Liver (tissue), 9 donors: ENCODE measurements around the gene FAM9C. TPM values are rescaled to one million over a fixed set of nuclear protein-coding genes. Genes with fewer than 3 reads are reported as not detected.
"Not testable (repeated sequence)": the region's sequence is repeated elsewhere in the genome, so short reads cannot be mapped to it uniquely, and the experiment has no call there.

Experiments
- DNase-seq: peaks from one replicate; pipeline ENCODE4 v3.0.0-alpha.2; 2017; ENCODE audit warnings: low spot score
- H3K27ac ChIP-seq, 2 donors: one replicate each; pipeline ENCODE4 v1.7.0; 2013; ENCODE audit warnings: inconsistent platforms in 2 of 2, low read length in 2 of 2, control low read depth in 1 of 2, low read depth in 1 of 2, mild to moderate bottlenecking in 1 of 2
- H3K27me3 ChIP-seq, 4 donors: one replicate each; pipeline versions ENCODE4 v1.6.1 to v1.7.0; 2013; ENCODE audit warnings: low read length in 3 of 4, inconsistent platforms in 1 of 4, mild to moderate bottlenecking in 1 of 4, moderate library complexity in 1 of 4; ENCODE audit not compliant: control insufficient read depth in 4 of 4, insufficient read depth in 4 of 4
- H3K36me3 ChIP-seq, 4 donors: one replicate each; pipeline versions ENCODE4 v1.6.1 to v1.7.0; 2013; ENCODE audit warnings: low read length in 3 of 4, mild to moderate bottlenecking in 3 of 4, low read depth in 1 of 4, moderate library complexity in 1 of 4; ENCODE audit not compliant: control insufficient read depth in 4 of 4, insufficient read depth in 3 of 4
- H3K4me1 ChIP-seq, 4 donors: one replicate each; pipeline versions ENCODE4 v1.6.1 to v1.7.0; 2013; ENCODE audit warnings: low read length in 3 of 4, mild to moderate bottlenecking in 3 of 4, moderate library complexity in 1 of 4; ENCODE audit not compliant: control insufficient read depth in 4 of 4, insufficient read depth in 4 of 4
- H3K4me3 ChIP-seq, 3 donors: one replicate each; pipeline versions ENCODE4 v1.6.1 to v1.7.0; 2013; ENCODE audit warnings: low read length in 3 of 3, control low read depth in 1 of 3, low read depth in 1 of 3, mild to moderate bottlenecking in 1 of 3
- H3K9ac ChIP-seq, 2 donors: one replicate each; pipeline ENCODE4 v1.7.0; 2013; ENCODE audit warnings: low read length in 2 of 2, mild to moderate bottlenecking in 2 of 2, moderate library complexity in 2 of 2, control low read depth in 1 of 2, low read depth in 1 of 2
- H3K9me3 ChIP-seq, 4 donors: one replicate each; pipeline versions ENCODE4 v1.6.1 to v1.7.0; 2013; ENCODE audit warnings: low read length in 3 of 4; ENCODE audit not compliant: control insufficient read depth in 4 of 4
- CTCF ChIP-seq: fragments of 150-350 bp; IDR thresholded peaks from 2 replicates; pipeline ENCODE4 v1.5.1; 2017; ENCODE audit warnings: improper control_type of control experiment, low read depth, low read length; ENCODE audit not compliant: missing input control
- EGR1 ChIP-seq, 2 donors: IDR thresholded peaks; 2 replicates each; pipeline ENCODE4 v1.6.1; 2016 to 2018; ENCODE audit warnings: antibody characterized with exemption in 2 of 2, low read depth in 2 of 2
- FOXA1 ChIP-seq: IDR thresholded peaks from 2 replicates; pipeline ENCODE4 v1.6.1; 2016; ENCODE audit warnings: antibody characterized with exemption
- GABPA ChIP-seq, 2 donors: IDR thresholded peaks in 1 of 2; conservative IDR thresholded peaks in 1 of 2; 2 replicates each; pipeline ENCODE4 v1.6.1; 2016; ENCODE audit warnings: antibody characterized with exemption in 2 of 2, mild to moderate bottlenecking in 1 of 2, moderate library complexity in 1 of 2
- HNF4A ChIP-seq, 2 donors: conservative IDR thresholded peaks; 2 replicates each; pipeline ENCODE4 v1.6.1; 2016; ENCODE audit warnings: antibody characterized with exemption in 2 of 2, mild to moderate bottlenecking in 2 of 2
- HNF4G ChIP-seq: IDR thresholded peaks from 2 replicates; pipeline ENCODE4 v1.6.1; 2016; ENCODE audit warnings: antibody characterized with exemption
- JUND ChIP-seq, 2 donors: IDR thresholded peaks; 2 replicates each; pipeline ENCODE4 v1.6.1; 2016; ENCODE audit warnings: antibody characterized with exemption in 2 of 2
- NR2F2 ChIP-seq: IDR thresholded peaks from 2 replicates; pipeline ENCODE4 v1.6.1; 2016; ENCODE audit warnings: antibody characterized with exemption
- RAD21 ChIP-seq, 2 donors: IDR thresholded peaks; 2 replicates each; pipeline ENCODE4 v1.6.1; 2016; ENCODE audit warnings: antibody characterized with exemption in 2 of 2, mild to moderate bottlenecking in 2 of 2
- REST ChIP-seq: IDR thresholded peaks from 2 replicates; pipeline ENCODE4 v1.6.1; 2016; ENCODE audit warnings: antibody characterized with exemption, mild to moderate bottlenecking
- RXRA ChIP-seq, 2 donors: IDR thresholded peaks; 2 replicates each; pipeline ENCODE4 v1.6.1; 2017 to 2018; ENCODE audit warnings: antibody characterized with exemption in 2 of 2, mild to moderate bottlenecking in 1 of 2
- SP1 ChIP-seq: IDR thresholded peaks from 2 replicates; pipeline ENCODE4 v1.6.1; 2018; ENCODE audit warnings: antibody characterized with exemption, mild to moderate bottlenecking
- TAF1 ChIP-seq: conservative IDR thresholded peaks from 2 replicates; pipeline ENCODE4 v1.6.1; 2016; ENCODE audit warnings: antibody characterized with exemption, mild to moderate bottlenecking
- ZBTB33 ChIP-seq: IDR thresholded peaks from 2 replicates; pipeline ENCODE4 v1.6.1; 2016; ENCODE audit warnings: antibody characterized with exemption
- WGBS: extraction: QIAGEN DNeasy Blood & Tissue Kit; methylation state at CpG from one replicate; pipeline ENCODE4 v1.1.7; 2013; 5-methylcytosine and 5-hydroxymethylcytosine counted together
- polyA plus RNA-seq, 2 donors: library from polyadenylated mRNA; stranded (reverse) in 1 of 2; unstranded in 1 of 2; fragments of 200-250 nt in 1 of 2; fragments of >200 nt in 1 of 2; fragmentation: Nextera tagmentation in 1 of 2; extraction: Ambion mirVana in 1 of 2; gene quantifications; one replicate each; pipeline versions ENCODE4 v1.2.1 to v1.2.3, GENCODE V29; 2013 to 2015
- total RNA-seq, 2 donors: library from RNA; depleted of rRNA; stranded (reverse); fragments of >200 nt; gene quantifications; one replicate each; pipeline ENCODE4 v1.2.3, GENCODE V29; 2014
- donor health status: healthy.
- donor health status: healthy.
- donor health status: healthy.
- donor health status: healthy.
- donor health status: healthy.

FAM9C gene
- total and polyA plus RNA-seq, 4 donors: not detected

GRCh38 chrX:13023567-13023966, 20.9 kb downstream of the FAM9C start:
- H3K4me1 ChIP-seq: no peaks in the 10 kb centered on the region
- no peaks in the 10 kb centered on the region for H3K36me3 ChIP-seq
- H3K9me3 ChIP-seq: no peaks in the 10 kb centered on the region
- no peak overlapping the region for H3K9ac ChIP-seq
- no peak for DNase-seq
- H3K4me3 ChIP-seq: no peak overlapping the region
- no peak overlapping the region for H3K27ac ChIP-seq
- 98% methylated on average over 3 of the region's 3 CpGs for WGBS
- H3K27me3 ChIP-seq: no peaks in the 10 kb centered on the region
- TF ChIP-seq TAF1: no peak

- no peak for DNase-seq
- WGBS: 79% methylated on average over 2 of the region's 2 CpGs
- H3K9me3 ChIP-seq: no peaks in the 10 kb centered on the region
- no peak overlapping the region for H3K27ac ChIP-seq
- H3K27me3 ChIP-seq: no peaks in the 10 kb centered on the region
- H3K4me3 ChIP-seq: no peak overlapping the region
- no peak for TF ChIP-seq NR2F2
- TF ChIP-seq SP1: no peak
- no peak for TF ChIP-seq GABPA (IDR thresholded peaks at IDR 0.05 in 1 of 2, conservative IDR thresholded peaks at IDR 0.05 in 1 of 2)
- TF ChIP-seq RXRA (IDR thresholded peaks at IDR 0.05): no peak
- TF ChIP-seq HNF4G: no peak
- no peak for TF ChIP-seq FOXA1
- no peak for TF ChIP-seq HNF4A (conservative IDR thresholded peaks at IDR 0.05)
- TF ChIP-seq JUND (IDR thresholded peaks at IDR 0.05): no peak
- no peak for TF ChIP-seq TAF1
- TF ChIP-seq CTCF: no peak
- TF ChIP-seq EGR1 (IDR thresholded peaks at IDR 0.05; ENCODE audit: low read depth in 2 of 2): no peak
- TF ChIP-seq ZBTB33: no peak
- no peak for TF ChIP-seq REST
- TF ChIP-seq RAD21 (IDR thresholded peaks at IDR 0.05): no peak
- H3K36me3 ChIP-seq: no peaks in the 10 kb centered on the region
- H3K4me1 ChIP-seq: no peaks in the 10 kb centered on the region
- no peak overlapping the region for H3K9ac ChIP-seq
These were observed 21.5 kb downstream of the FAM9C start for GRCh38 chrX:13022926-13023325.

GRCh38 chrX:13016731-13017130, 27.7 kb downstream of the FAM9C start:
- H3K27ac ChIP-seq, H3K4me1 ChIP-seq, H3K36me3 ChIP-seq, H3K9me3 ChIP-seq, H3K9ac ChIP-seq, H3K4me3 ChIP-seq, DNase-seq, H3K27me3 ChIP-seq: not testable (repeated sequence)
- WGBS: 80% methylated on average over 6 of the region's 6 CpGs
